C4-2B (cell line): Measurements from ENCODE around the gene TIPRL.

Experiments used
- H3K27ac ChIP-seq: fragments of 450-650 bp; 2 replicates; pipeline ENCODE4 v1.5.1; 2017
- ZFX ChIP-seq: fragments of 450-650 bp; IDR thresholded peaks from 2 replicates; pipeline ENCODE4 v1.6.1; 2017
- TF ChIP-seq, protein P1 (sequence below): fragments of 450-650 bp; conservative IDR thresholded peaks from 2 replicates; pipeline ENCODE4 v1.5.1; 2017; ENCODE audit warnings: mild to moderate bottlenecking

The TIPRL gene

DNA sequence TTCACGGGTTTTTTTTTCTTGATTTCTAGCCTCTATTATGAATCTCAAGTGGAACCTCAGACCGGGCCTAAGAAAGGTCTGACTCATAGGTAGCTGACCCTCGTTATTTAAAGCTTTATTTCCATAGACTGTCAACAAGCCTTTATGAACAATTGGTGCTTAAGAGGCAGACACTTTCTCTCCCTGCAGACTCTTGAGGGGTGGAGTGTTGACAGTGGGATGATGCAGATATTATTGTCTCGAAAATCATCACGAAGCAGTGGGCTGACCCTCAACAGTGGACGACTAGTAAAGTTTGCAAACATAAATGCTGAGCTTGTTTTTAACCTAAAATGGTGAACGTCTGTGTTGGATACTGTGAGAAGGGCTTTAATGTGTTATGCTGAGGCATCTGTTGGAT lies 48.9 kb downstream of the TIPRL start:
- no peak overlapping the region for H3K27ac ChIP-seq

DNA sequence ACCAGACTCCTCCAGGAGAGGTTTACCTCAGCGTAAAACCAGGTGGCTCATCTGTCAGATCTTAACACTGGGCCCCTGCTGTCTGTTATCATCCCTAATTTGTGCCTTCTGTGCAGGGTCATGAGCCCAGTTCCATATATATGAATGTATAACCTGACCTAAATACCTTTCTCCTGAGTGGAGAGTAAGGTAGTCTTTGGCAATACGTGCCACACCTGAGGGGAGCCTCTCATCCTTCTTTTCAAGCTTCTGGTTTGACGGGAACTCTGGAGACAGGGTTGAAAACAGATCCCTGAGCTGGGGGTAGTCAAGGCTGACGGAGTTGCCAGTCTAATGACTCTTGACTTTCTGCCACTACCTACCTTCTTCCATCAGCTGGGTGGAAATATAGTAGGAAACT lies 51.1 kb downstream of the TIPRL start:
- TF ChIP-seq, protein P1, sequence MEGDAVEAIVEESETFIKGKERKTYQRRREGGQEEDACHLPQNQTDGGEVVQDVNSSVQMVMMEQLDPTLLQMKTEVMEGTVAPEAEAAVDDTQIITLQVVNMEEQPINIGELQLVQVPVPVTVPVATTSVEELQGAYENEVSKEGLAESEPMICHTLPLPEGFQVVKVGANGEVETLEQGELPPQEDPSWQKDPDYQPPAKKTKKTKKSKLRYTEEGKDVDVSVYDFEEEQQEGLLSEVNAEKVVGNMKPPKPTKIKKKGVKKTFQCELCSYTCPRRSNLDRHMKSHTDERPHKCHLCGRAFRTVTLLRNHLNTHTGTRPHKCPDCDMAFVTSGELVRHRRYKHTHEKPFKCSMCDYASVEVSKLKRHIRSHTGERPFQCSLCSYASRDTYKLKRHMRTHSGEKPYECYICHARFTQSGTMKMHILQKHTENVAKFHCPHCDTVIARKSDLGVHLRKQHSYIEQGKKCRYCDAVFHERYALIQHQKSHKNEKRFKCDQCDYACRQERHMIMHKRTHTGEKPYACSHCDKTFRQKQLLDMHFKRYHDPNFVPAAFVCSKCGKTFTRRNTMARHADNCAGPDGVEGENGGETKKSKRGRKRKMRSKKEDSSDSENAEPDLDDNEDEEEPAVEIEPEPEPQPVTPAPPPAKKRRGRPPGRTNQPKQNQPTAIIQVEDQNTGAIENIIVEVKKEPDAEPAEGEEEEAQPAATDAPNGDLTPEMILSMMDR, result no peak
- no peak for TF ChIP-seq ZFX
- no peak overlapping the region for H3K27ac ChIP-seq

More for the DNA sequence above, 48.9 kb downstream of the TIPRL start:
- no peak for TF ChIP-seq ZFX
- TF ChIP-seq, protein P1, result no peak

DNA sequence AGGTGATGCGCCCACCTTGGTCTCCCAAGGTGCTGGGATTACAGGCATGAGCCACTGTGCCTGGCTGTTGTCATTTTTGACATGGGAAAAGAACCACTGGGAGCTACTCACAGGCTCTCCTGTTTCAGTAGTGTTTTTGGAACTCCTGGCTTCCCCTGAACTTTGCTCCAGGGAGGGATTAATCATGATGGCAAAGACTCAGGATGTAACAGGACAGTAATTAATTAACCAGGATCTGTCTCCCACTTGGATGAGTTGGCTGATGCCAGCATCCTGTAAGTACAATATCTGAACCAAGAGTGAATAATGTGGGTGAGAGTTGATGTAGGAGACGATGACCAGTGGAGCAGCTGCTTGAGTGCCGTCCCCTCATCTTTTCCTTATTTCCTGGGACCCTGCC lies 51.9 kb downstream of the TIPRL start:
- no peak overlapping the region for H3K27ac ChIP-seq
- TF ChIP-seq, protein P1, result no peak
- no peak for TF ChIP-seq ZFX

DNA sequence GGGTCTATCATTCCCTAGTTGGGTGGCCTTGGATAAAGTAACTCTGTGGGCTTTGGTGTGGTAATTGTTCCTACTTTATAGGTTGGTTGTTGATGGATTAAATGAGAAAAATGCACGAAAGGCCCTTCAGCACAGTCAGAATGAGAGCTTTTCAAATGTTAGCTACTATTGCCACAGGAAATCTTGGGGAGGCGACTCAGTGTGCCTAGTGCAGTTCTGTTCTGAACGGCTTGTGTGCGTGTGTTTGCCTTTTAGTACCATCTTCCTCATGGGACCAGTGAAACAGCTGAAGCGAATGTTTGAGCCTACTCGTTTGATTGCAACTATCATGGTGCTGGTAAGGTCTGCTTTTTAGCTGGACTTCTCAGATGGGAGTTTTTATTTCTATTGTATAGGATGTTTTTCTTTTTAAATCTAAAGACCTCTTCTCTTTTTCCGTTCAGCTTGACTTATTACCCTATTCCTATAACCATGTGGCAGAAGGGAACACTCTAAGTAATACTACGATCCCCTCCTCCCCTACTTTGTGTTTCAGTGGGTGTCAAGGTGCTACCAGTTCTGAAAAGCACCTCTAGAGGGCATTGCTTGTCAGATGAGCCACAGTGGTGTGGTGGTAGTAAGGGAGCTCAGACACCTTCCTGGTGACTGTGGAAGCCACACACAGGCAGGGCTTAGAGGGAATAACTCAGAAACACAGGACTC lies 56.2 kb downstream of the TIPRL start:
- H3K27ac ChIP-seq, result no peak overlapping the region
- TF ChIP-seq, protein P1, result peak; percentile 70
- no peak for TF ChIP-seq ZFX

DNA sequence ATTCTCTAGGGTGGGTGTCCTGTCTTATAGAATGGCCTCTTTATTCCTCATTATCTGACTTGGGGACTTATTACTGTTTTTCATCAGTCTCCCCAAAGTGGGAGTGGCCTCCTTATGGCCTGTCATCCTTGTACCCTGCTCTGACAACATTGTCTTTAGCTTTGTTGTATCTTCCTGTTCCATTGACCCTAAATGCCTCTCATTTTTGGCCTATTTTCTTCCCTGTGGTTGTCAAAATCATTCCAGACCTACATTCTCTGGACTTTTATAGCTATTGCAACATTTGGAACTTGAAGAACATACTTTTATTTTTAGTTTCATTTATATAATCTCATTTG lies 56.8 kb downstream of the TIPRL start:
- H3K27ac ChIP-seq, result no peak overlapping the region
- no peak for TF ChIP-seq ZFX
- TF ChIP-seq, protein P1, result peak; percentile 38; the same call in 1 of the 2 replicates

DNA sequence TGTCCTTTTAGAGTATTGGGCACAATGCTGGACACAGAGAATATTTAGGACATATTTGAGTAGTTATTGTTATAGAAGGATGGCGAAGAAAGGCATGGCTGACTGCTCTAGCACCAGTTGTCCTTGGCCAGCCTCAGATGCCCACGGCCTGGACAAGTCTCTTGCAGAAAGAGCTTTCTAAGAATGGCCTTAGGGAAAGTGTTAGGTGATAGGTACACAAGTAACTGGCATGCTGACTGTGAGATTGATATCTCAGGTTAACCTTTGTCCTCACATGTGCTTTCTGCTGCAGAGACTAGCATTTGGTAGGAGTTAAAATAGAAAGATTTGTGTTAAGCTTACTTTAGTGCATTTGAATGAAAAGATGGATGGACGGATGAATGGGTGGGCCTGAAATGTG lies 57.2 kb downstream of the TIPRL start:
- TF ChIP-seq, protein P1, result no peak
- no peak for TF ChIP-seq ZFX
- no peak overlapping the region for H3K27ac ChIP-seq

DNA sequence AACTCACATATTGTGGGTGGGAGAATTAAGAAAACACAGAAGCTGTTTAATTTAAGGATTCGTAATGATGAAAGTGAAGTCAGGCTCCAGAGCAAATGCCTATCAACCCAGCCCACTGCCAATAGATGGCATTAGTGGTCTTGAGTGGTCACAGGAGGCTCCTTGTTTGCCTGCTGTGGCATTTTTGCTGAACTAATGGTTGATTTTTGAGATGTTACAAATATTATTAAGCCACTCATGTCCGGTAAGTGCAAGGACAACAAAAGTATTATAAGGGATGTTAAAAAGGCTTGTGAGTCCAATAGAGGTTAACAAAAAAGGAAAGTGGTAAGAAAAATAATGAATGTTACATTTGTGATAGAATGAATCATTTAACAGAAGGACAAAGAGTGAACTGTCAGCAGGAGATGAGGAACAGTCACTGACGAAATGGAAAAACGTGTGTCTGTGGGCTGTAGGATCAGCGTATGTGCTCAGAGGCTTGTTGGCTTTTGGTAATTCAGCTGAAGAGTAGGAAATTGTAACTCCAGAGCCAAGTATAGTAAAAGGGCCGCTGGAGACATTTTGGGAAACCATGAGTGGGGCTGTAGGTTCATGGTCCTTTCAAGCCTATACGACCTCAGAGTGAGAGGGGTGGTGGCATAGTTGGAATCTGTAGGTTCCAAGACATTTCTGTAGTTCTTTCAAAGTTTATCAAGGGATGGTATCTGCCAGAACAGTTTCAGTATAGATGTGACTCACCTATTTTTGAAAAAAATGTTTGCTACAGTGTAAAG lies 58.3 kb downstream of the TIPRL start:
- no peak overlapping the region for H3K27ac ChIP-seq
- no peak for TF ChIP-seq ZFX
- TF ChIP-seq, protein P1, result no peak
